ENCODE data around the gene FAM222B.
"Not testable (repeated sequence)": the region's sequence is repeated elsewhere in the genome, so short reads cannot be mapped to it uniquely, and the experiment has no call there.

Gene FAM222B

DNA sequence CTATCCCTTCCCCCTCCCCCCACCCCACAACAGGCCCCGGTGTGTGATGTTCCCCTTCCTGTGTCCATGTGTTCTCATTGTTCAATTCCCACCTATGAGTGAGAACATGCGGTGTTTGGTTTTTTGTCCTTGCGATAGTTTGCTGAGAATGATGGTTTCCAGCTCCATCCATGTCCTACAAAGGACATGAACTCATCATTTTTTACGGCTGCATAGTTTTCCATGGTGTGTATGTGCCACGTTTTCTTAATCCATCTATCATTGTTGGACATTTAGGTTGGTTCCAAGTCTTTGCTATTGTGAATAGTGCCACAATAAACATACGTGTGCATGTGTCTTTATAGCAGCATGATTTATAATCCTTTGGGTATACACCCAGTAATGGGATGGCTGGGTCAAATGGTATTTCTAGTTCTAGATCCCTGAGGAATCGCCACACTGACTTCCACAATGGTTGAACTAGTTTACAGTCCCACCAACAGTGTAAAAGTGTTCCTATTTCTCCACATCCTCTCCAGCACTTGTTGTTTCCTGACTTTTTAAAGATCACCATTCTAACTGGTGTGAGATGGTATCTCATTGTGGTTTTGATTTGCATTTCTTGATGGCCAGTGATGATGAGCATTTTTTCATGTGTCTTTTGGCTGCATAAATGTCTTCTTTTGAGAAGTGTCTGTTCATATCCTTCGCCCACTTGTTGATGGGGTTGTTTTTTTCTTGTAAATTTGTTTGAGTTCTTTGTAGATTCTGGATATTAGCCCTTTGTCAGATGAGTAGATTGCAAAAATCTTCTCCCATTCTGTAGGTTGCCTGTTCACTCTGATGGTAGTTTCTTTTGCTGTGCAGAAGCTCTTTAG lies 106.4 kb downstream of the FAM222B start:
- peaks cover 26% of the 10 kb centered on the region for H3K4me1 ChIP-seq (ENCODE audit: control insufficient read depth, insufficient read depth, low read length)
- not testable (repeated sequence) for H3K9me3 ChIP-seq (ENCODE audit: control insufficient read depth, low read length); H3K4me3 ChIP-seq (ENCODE audit: low read length); H3K36me3 ChIP-seq (ENCODE audit: control insufficient read depth, insufficient read depth, low read length); H3K9ac ChIP-seq (ENCODE audit: low read length); H3K27me3 ChIP-seq (ENCODE audit: control insufficient read depth, insufficient read depth, low read length)

- H3K27me3 ChIP-seq (ENCODE audit: control insufficient read depth, insufficient read depth, low read length): no peaks in the 10 kb centered on the region
- no peaks in the 10 kb centered on the region for H3K9me3 ChIP-seq (ENCODE audit: control insufficient read depth, low read length)
- peaks cover 20% of the 10 kb centered on the region for H3K4me1 ChIP-seq (ENCODE audit: control insufficient read depth, insufficient read depth, low read length)
- no peak overlapping the region for H3K9ac ChIP-seq (ENCODE audit: low read length)
- H3K36me3 ChIP-seq (ENCODE audit: control insufficient read depth, insufficient read depth, low read length): no peaks in the 10 kb centered on the region
- no peak overlapping the region for H3K4me3 ChIP-seq (ENCODE audit: low read length)
Observed at GRCh38 chr17:28735242-28735722, 107.3 kb downstream of the FAM222B start.

DNA sequence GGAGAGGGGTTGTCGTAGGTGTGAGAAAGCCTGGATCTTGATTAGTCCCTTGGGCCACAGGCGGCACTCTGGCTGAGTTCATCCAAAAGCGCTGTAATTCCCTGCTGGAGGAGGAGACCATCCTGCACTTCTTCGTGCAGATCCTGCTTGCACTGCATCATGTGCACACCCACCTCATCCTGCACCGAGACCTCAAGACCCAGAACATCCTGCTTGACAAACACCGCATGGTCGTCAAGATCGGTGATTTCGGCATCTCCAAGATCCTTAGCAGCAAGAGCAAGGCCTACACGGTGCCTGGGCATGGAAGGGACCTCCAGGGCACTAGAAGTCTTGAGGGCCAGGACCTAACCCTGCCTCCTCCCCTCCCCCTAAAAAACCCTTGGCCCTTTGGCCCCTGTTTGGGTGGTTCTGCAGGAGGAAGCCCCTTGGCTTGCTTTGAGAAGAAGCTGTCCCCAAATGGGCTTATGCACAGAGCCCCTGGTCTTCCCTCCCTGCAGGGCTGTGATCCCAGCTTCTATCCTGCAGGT lies 107.8 kb downstream of the FAM222B start:
- Histone ChIP-seq H3K27me3 (ENCODE audit: control insufficient read depth, insufficient read depth, low read length) (no peaks in the 10 kb centered on the region), H3K36me3 (ENCODE audit: control insufficient read depth, insufficient read depth, low read length) (no peaks in the 10 kb centered on the region), H3K4me1 (ENCODE audit: control insufficient read depth, insufficient read depth, low read length) (peaks cover 23% of the 10 kb centered on the region), H3K9me3 (ENCODE audit: control insufficient read depth, low read length) (no peaks in the 10 kb centered on the region), H3K4me3 (ENCODE audit: low read length) (no peak overlapping the region), H3K9ac (ENCODE audit: low read length) (no peak overlapping the region)

- Histone ChIP-seq H3K36me3 (ENCODE audit: control insufficient read depth, insufficient read depth, low read length) (no peaks in the 10 kb centered on the region), H3K27me3 (ENCODE audit: control insufficient read depth, insufficient read depth, low read length) (no peaks in the 10 kb centered on the region)
Observed at GRCh38 chr17:28733346-28733745, 109.2 kb downstream of the FAM222B start.

GRCh38 chr17:28729950-28730330 lies 112.7 kb downstream of the FAM222B start:
- Histone ChIP-seq H3K9me3 (ENCODE audit: control insufficient read depth, low read length) (no peaks in the 10 kb centered on the region), H3K4me3 (ENCODE audit: low read length) (no peak overlapping the region), H3K9ac (ENCODE audit: low read length) (no peak overlapping the region), H3K4me1 (ENCODE audit: control insufficient read depth, insufficient read depth, low read length) (peaks cover 36% of the 10 kb centered on the region), H3K36me3 (ENCODE audit: control insufficient read depth, insufficient read depth, low read length) (no peaks in the 10 kb centered on the region), H3K27me3 (ENCODE audit: control insufficient read depth, insufficient read depth, low read length) (no peaks in the 10 kb centered on the region)

More at GRCh38 chr17:28733346-28733745, 109.2 kb downstream of the FAM222B start:
- no peak overlapping the region for H3K4me3 ChIP-seq (ENCODE audit: low read length)
- H3K9ac ChIP-seq (ENCODE audit: low read length): no peak overlapping the region
- peaks cover 30% of the 10 kb centered on the region for H3K4me1 ChIP-seq (ENCODE audit: control insufficient read depth, insufficient read depth, low read length)
- H3K9me3 ChIP-seq (ENCODE audit: control insufficient read depth, low read length): no peaks in the 10 kb centered on the region

GRCh38 chr17:28728364-28729200 lies 114.0 kb downstream of the FAM222B start, which contains the start of gene NEK8:
Gene NEK8 (plus strand): TSS chr17:28728788. CDS start chr17:28728814, 26 bp downstream.
- H3K9ac ChIP-seq (ENCODE audit: low read length): peak within 1 kb of the TSS; percentile 96
- no peaks in the 10 kb centered on the region for H3K27me3 ChIP-seq (ENCODE audit: control insufficient read depth, insufficient read depth, low read length)
- H3K4me3 ChIP-seq (ENCODE audit: low read length): peak within 1 kb of the TSS; percentile 99
- no peaks in the 10 kb centered on the region for H3K36me3 ChIP-seq (ENCODE audit: control insufficient read depth, insufficient read depth, low read length)
- H3K4me1 ChIP-seq (ENCODE audit: control insufficient read depth, insufficient read depth, low read length): peaks cover 43% of the 10 kb centered on the region
- H3K9me3 ChIP-seq (ENCODE audit: control insufficient read depth, low read length): no peaks in the 10 kb centered on the region

GRCh38 chr17:28726627-28727491 lies 115.7 kb downstream of the FAM222B start:
- H3K4me3 ChIP-seq (ENCODE audit: low read length): peak overlapping the region; percentile 51
- H3K36me3 ChIP-seq (ENCODE audit: control insufficient read depth, insufficient read depth, low read length): peaks cover 11% of the 10 kb centered on the region
- peak overlapping the region; percentile 96 for H3K9ac ChIP-seq (ENCODE audit: low read length)
- H3K9me3 ChIP-seq (ENCODE audit: control insufficient read depth, low read length): no peaks in the 10 kb centered on the region
- H3K27me3 ChIP-seq (ENCODE audit: control insufficient read depth, insufficient read depth, low read length): no peaks in the 10 kb centered on the region
- H3K4me1 ChIP-seq (ENCODE audit: control insufficient read depth, insufficient read depth, low read length): peaks cover 56% of the 10 kb centered on the region

- H3K4me3 ChIP-seq (ENCODE audit: low read length): peak within 1 kb of the TSS; percentile 51
- peaks cover 11% of the 10 kb centered on the region for H3K36me3 ChIP-seq (ENCODE audit: control insufficient read depth, insufficient read depth, low read length)
- H3K27me3 ChIP-seq (ENCODE audit: control insufficient read depth, insufficient read depth, low read length): no peaks in the 10 kb centered on the region
- H3K9ac ChIP-seq (ENCODE audit: low read length): peak within 1 kb of the TSS; percentile 96
- H3K4me1 ChIP-seq (ENCODE audit: control insufficient read depth, insufficient read depth, low read length): peaks cover 56% of the 10 kb centered on the region
- H3K9me3 ChIP-seq (ENCODE audit: control insufficient read depth, low read length): no peaks in the 10 kb centered on the region
Observed at GRCh38 chr17:28726226-28726626, 116.4 kb downstream of the FAM222B start, which contains the start of gene TLCD1. Gene TLCD1 (minus strand): TSS chr17:28726233. CDS start chr17:28726097, 136 bp downstream.

DNA sequence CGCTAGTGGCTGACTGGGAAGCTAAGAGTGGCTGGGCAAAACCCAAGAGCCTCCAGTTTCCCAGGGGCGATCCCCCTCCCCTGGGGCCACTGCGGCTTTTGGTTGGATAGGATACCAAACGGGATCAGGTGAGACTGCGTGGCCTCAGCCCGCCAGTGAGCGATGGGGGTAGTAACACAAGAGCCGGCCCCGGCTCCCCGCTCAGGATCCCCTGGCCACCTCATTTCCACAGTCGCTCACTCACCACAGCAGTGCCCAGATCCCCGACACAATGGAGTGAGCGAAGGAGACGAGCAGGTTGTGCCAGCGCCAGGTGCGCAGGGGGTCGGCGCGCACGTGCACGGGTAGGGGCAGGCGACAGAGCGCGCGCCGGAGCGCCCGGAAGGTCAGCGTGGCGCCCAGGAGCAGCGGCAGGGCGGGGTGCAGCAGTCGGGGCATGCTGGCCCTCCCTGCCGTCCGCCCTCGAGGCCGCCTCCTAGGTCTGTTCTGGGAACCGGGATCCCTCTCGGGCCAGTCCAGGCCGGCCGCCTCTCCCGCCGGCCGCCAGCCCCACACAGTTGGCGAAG lies 116.8 kb downstream of the FAM222B start:
- Histone ChIP-seq H3K9me3 (ENCODE audit: control insufficient read depth, low read length) (no peaks in the 10 kb centered on the region), H3K9ac (ENCODE audit: low read length) (peak overlapping the region; percentile 70), H3K36me3 (ENCODE audit: control insufficient read depth, insufficient read depth, low read length) (peaks cover 11% of the 10 kb centered on the region), H3K27me3 (ENCODE audit: control insufficient read depth, insufficient read depth, low read length) (no peaks in the 10 kb centered on the region), H3K4me1 (ENCODE audit: control insufficient read depth, insufficient read depth, low read length) (peaks cover 56% of the 10 kb centered on the region), H3K4me3 (ENCODE audit: low read length) (peak overlapping the region; percentile 40)

DNA sequence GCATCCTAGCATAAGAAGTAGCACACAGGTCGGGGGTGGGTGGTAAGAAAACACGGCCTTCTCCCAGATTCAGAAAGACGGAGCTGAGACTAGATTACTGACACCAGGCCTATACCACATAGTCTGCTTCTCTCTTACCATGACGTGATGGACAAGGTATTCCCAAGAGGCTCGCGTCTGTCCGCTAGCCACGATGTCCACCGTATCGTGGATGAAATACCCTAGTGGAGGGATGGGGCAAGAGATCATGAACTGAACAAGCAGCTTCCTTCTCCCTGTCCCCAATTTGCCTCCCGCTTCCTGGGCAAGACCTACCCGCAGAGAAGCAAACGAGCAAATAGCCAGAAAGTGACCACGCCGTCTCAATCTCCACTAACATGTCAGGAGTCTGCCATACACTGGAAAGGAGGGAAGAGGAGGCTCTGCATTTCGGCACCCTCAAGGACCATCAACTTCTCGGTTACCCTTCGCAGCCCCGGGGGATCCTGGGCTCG lies 117.4 kb downstream of the FAM222B start:
- Histone ChIP-seq H3K9me3 (ENCODE audit: control insufficient read depth, low read length) (no peaks in the 10 kb centered on the region), H3K27me3 (ENCODE audit: control insufficient read depth, insufficient read depth, low read length) (no peaks in the 10 kb centered on the region), H3K36me3 (ENCODE audit: control insufficient read depth, insufficient read depth, low read length) (peaks cover 11% of the 10 kb centered on the region), H3K4me3 (ENCODE audit: low read length) (peak overlapping the region; percentile 40), H3K9ac (ENCODE audit: low read length) (peak overlapping the region; percentile 70), H3K4me1 (ENCODE audit: control insufficient read depth, insufficient read depth, low read length) (peaks cover 61% of the 10 kb centered on the region)
